Adrenal gland (tissue), 5 donors: Measurements from ENCODE around the gene SOCS6.

Experiments
- POLR2A ChIP-seq, 2 donors: fragments of 450-650 bp; IDR thresholded peaks; one replicate each; pipeline ENCODE4 v1.6.1; 2017; ENCODE audit warnings: antibody characterized with exemption in 2 of 2, mild to moderate bottlenecking in 2 of 2, moderate library complexity in 1 of 2
- TF ChIP-seq, protein P1 (sequence below), 6 experiments: fragments of 450-650 bp in 4 of 6; fragments of 200-600 bp in 2 of 6; sonication (generic) in 1 of 6; IDR thresholded peaks; 1 replicate in 5 of 6; 2 replicates in 1 of 6; pipeline versions ENCODE4 v1.5.1 to v1.8.0; 2016 to 2021; ENCODE audit warnings: antibody characterized with exemption in 6 of 6, mild to moderate bottlenecking in 2 of 6, moderate library complexity in 1 of 6
- donor health status: DM: no; HTN: no; CAD: no.

DNA sequence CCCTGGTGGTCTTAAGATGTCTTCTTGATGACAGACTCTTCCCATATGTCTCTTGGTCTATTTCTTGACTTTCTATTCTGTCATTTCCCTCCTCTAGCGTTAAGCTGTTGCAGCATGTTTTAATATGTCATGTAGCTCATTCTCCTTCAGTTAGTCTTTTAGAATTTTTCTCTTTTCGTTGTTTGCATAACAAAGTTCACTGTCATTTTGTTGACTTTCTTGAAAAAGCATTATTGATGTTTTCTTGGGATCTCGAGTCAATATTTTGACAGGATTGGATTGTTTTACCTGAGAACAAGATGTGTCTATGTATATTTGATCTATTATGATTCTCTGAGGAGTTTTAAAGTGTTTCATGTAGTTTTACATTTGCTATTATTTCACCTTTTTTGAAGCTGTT is 24.8 kb downstream of the SOCS6 start:
- TF ChIP-seq, protein P1, sequence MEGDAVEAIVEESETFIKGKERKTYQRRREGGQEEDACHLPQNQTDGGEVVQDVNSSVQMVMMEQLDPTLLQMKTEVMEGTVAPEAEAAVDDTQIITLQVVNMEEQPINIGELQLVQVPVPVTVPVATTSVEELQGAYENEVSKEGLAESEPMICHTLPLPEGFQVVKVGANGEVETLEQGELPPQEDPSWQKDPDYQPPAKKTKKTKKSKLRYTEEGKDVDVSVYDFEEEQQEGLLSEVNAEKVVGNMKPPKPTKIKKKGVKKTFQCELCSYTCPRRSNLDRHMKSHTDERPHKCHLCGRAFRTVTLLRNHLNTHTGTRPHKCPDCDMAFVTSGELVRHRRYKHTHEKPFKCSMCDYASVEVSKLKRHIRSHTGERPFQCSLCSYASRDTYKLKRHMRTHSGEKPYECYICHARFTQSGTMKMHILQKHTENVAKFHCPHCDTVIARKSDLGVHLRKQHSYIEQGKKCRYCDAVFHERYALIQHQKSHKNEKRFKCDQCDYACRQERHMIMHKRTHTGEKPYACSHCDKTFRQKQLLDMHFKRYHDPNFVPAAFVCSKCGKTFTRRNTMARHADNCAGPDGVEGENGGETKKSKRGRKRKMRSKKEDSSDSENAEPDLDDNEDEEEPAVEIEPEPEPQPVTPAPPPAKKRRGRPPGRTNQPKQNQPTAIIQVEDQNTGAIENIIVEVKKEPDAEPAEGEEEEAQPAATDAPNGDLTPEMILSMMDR (IDR thresholded peaks at IDR 0.05): no peak
- no peak for TF ChIP-seq POLR2A (IDR thresholded peaks at IDR 0.05)
